ENCODE results near the gene RASA1.
A peak's percentile ranks its signal among the peaks of the same experiment; 100 is the strongest.

RASA1 gene

DNA sequence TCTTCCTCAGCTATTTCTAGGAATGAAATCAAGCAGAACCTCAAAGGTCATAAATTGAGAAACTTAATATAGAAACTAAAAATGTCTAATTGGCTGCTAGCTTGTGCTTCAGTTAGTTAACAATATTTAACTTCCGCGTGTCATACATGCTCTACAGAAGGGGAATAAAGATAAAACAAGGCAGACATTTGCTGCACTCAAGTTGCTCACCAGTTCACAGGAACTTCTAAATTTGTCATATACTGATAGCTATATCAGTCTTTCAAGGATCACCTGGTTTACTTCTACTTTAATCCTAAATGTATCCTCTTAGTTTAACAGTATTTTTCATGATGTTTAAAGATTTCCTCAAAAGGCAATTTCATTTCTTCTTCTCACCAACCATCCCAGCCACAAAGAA, 136.7 kb downstream of the RASA1 start:
- DNase-seq = no peak

GRCh38 chr5:87405472-87406155, 137.9 kb downstream of the RASA1 start:
- no peak for DNase-seq

GRCh38 chr5:87408204-87408603, 140.5 kb downstream of the RASA1 start:
- no peak for DNase-seq

- DNase-seq = no peak
Measured at GRCh38 chr5:87410931-87411330, 143.2 kb downstream of the RASA1 start.

DNA sequence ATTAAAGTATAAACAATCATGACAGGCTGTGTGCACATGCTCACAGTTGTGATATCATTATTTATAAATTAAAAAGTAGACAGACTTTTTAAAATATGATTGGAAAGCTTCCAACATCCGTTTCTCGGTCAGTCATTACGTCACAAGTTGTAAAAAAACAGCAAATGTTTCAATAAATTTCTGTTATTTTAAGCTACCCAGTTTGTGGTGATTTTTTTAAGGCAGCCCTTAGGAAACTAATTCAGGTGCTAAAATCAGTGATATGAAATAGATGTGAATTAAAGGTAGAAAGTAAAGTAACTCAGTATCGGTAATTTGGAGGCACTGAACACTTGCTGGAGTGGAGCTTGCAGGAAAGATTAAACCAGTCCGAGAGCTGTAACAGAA, 143.9 kb downstream of the RASA1 start:
- DNase-seq = no peak

GRCh38 chr5:87411973-87412629, 144.4 kb downstream of the RASA1 start:
- DNase-seq = no peak

- peak; percentile 95 for DNase-seq
Measured at GRCh38 chr5:87412630-87413342, 145.1 kb downstream of the RASA1 start, which contains the start of gene CCNH. Gene CCNH (minus strand): TSS chr5:87412930. CDS start chr5:87412794, 136 bp downstream.

DNA sequence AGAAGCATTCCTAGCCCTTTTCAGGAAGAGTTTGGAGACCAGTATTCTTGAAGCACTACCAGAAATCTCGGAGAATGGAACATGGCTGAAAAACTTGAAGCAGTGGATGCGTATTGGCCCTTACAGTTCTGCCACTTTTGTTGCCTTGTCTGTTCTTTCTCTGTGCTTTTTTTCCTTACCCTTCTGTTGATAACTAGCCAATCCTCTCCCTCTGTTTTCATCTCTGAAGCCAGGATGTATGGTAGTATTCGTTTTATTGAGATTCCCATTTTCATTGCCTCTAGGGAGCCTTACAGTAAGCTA, 145.6 kb downstream of the RASA1 start:
- DNase-seq = no peak

GRCh38 chr5:87418506-87418905, 150.8 kb downstream of the RASA1 start:
- no peak for DNase-seq

DNA sequence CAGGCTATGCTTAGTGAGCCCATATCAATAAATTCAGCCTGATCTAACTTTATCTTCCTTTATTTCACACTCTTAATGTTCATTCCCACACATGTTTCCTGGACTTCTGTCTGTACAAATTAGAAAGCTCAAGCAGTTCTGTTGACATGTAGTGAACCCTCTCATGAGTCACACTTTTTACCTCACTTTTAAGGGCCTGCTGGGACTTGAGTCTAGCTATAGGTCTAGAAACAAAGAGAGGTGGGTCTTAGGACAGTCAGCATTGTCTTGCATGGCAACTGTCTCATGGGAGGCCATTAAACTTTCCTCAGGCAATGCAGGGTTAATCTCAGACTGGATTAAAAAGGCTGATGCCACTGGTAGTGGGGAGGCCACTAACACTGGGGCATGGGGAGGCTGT, 153.6 kb downstream of the RASA1 start:
- DNase-seq = no peak

DNA sequence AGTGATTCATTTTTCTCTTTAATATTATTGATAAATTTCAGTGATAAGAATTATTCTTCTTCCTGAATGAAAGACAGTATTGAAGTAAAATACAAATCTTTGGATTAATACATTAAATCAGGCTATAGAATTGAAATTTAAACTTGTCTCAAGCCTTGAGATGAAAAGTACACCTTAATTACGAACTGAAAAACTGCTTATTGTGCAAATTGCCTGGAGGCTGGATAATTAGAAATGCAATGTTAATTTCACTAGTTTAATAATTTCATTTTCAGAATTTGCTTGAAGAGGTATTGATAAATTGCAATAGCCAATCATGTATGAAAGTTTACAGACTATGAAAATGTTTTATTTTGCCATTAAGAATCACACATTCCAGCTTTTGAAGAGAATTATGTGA, 156.1 kb downstream of the RASA1 start:
- DNase-seq = no peak

GRCh38 chr5:87430863-87431457, 163.3 kb downstream of the RASA1 start:
- no peak for DNase-seq

- no peak for DNase-seq
Measured at GRCh38 chr5:87432460-87432859, 164.8 kb downstream of the RASA1 start.

DNA sequence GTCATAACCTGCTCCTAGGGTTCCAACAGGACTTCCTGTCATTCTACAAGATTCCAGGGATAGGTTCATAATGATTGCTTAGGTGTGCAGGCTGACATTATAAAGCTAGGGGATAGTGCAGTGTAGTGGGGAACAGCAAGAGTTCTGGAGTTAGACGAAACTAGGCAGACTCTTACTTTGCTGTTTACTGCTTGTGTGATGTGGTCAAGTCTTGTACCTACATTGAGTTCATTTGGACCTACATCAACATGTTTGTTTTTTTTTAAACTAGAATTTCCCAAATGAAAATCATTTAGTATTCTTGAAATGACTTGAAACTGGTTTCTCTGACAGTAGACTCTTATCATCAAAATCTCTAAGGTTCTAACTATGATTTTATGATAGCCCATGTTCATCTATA, 166.3 kb downstream of the RASA1 start:
- DNase-seq = no peak

DNA sequence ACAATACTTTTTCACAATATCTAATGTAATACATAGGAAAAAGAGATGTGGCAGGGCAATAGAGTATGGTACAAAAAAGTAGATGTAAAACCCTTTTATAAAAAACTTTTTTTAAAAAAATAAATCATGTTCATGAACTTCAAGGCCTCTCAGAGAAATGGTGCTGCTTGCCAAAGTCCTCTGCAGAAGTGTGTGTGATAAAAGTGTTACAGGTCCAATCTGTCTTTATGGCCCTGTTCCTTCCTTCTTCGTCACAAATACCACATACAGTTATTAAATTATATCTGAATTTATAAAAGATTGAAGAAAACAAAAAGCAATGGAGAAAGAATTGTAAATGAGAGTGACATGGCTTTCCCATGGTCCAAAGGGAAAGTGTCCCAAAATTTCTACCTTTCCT, 166.8 kb downstream of the RASA1 start:
- DNase-seq = no peak

DNA sequence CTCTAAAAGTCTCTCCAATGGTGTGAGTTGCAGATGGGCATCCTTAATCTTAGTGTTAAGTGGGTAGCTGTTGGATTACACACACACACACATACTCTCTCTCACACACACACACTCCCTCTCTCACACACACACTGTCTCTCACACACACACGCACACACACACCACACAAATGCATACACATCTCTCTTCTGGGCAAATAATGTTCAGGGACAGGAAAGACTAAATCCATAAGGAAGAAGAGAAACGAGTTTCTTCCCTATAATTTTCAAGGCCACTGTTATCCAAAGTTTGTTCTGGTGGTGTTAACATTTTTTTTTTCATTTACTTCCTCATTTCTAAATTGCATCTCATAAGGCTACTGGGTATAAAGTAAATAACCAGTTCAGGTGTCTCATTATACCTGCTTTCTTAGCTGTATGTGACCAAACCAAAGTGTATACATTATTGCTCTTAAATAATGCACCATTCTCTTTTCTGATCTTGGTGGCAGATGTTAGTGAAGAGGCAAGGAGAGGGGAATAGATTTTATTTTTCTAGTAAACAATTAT, 167.5 kb downstream of the RASA1 start:
- DNase-seq = no peak

DNA sequence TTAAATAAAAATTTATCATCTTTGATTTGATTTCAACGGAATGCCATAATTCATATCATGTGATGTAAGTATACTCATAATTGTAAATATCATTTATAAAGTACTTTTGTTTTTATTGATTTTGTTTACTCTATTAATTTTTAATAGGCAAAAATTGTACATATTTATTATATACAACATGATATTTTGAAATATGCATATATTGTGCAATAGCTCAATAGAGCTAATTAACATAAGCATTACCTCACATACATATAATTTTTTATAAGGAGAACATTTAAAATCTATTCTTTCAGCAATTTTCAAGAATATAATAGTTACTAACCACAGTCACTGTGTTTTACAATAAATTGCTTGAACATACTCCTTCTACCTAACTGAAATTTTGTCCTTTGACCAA, 170.0 kb downstream of the RASA1 start:
- DNase-seq = no peak

GRCh38 chr5:87438231-87438630, 170.5 kb downstream of the RASA1 start:
- no peak for DNase-seq

Measured in GOT3 (cell line).